ENCODE data around the gene GSG1L2.

Gene GSG1L2

DNA sequence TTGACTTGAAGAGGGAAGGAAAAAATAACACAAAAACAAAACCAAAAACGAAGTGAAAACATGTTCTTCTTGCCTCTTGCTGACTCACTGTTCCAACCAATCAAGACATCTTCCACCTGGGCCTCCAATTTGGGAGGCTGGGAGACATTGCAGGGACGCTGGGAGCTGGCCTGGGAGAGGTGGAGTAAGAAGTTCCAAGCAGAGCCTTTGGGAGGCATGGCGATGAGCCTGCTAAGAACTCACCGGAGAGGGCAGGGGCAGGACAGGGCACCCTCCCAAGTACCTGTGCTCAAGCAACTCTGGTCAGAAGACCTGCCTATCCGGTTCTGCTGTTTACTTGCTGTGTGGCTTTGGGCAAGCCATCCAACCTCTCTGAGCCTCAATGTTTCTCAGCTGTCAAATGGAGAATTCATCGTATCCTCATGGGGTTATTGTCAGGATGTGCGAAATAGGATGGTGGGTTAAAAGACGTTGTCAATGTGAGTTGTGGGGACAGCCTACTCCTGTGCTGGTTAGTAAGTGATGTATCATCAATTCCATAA lies 3.0 kb upstream of the GSG1L2 start:
- DNase-seq (ENCODE audit: low read depth): no peak

DNA sequence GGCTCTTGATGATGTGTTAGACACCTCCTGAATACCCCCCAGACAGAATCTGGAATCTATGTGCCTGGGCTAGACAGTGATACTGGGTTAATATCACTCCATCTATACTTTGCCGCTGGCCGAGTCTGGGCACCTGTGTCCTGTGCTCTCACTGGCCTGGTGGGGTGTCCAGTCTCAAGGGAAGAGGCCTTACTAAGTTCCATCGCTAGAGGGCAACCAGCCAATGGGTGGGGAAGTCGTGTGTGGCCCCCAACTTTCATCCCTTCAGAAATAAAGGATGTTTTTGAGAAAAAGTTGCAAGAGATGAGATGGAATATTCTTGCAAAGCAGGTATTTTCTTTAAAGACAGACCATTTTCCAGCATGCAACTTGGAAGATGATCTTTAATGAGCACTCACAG lies 2.2 kb upstream of the GSG1L2 start:
- no peak for DNase-seq (ENCODE audit: low read depth)

DNA sequence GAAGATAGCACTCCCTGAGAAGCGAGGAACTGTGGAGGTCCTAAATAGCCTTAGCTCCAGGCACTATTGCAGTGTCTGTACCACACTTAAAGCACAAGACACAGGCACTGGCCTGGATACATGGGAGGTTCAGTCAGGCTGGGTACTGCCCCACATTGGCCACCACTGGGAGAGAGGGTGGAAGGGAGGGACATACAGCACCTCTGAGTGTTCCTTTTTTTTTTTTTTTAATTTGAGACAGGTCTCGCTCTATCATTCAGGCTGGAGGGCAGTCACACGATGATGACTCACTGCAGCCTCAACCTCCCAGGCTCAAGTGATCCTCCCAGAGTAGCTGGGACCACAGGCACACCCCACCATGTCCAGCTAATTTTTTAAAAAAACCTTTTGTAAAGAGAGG lies 1.4 kb downstream of the GSG1L2 start:
- DNase-seq (ENCODE audit: low read depth): no peak

DNA sequence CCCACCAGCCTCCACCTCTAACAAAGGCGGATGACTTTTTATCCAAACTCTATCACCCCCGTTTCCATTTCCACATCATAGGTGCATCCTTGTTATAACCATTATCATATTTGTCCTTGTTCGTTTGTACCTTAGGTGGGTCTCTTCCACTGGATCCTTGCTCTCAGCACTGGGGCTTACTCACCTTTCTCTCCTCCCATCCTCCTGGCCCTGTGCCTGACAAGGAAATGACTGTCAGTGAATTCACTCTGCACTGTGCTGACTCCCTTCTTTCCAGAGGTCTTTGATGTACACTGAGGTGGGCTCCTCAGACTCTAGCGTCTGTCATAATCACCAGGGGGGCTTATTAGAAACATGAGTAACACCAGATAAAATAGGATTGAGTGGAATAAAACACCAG lies 3.1 kb downstream of the GSG1L2 start:
- DNase-seq (ENCODE audit: low read depth): no peak

DNA sequence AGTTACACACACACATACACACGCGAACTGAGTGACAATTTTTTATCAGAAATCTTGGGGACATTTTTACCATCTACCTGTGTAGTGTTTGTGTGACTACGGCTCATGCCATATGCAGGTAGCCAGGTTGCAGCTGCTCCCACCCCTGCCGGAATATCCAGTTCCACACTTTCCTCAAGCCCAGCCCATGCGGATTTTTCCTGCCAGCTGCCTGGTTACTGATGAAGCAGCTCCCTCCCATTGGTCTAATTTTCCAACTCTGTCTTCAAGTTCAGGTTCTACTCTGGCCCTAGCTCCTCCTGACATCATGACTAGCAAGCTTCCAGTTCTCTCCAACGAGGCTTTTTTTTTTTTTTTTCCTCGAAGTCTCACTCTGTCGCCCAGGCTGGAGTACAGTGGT lies 4.8 kb downstream of the GSG1L2 start:
- DNase-seq (ENCODE audit: low read depth): no peak

DNA sequence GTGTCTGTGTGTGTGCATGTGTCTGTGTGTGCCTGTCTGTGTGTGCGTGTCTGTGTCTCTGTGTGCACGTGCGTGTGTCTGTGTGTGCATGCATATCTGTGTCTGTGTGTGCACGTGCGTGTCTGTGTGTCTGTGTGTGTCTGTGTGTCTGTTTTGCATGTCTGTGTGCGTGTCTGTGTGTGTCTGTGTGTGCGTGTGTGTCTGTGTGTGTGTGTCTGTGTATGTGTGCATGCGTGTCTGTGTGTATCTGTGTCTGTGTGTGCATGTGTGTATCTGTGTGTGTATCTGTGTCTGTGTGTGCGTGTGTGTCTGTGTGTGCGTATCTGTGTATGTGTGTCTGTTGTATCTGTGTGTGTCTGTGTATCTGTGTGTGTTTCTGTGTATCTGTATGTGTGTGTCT lies 5.4 kb downstream of the GSG1L2 start:
- DNase-seq (ENCODE audit: low read depth): no peak

DNA sequence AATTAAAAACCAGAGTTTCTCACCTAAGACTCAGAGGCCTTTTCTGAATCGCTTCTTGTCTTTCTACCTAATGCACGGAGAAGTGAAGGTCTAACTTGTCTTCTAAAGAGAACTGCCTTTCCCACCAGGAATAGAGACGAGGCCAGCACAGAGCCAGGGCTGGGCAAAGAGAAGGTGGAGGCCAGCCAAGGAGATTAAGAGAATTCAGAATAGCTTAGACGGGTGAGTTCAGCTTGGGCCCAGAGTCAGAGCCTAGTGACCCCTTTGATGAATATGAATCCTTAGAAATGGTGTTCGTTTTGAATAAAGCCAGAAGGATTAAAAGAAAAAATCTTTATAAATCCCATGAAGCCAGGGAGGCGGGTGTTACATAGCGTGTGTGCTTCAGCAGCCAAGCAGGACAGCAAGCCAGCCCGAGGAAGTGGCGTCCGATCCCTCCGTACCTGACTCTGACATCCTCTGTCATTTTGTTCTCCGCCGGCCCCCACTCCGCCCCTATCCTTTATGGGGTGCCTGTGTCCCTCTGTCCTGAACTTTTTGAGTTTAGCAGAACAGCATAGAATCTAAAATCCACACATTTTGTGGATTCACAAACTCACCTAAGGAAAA lies 7.4 kb downstream of the GSG1L2 start:
- DNase-seq (ENCODE audit: low read depth): no peak

DNA sequence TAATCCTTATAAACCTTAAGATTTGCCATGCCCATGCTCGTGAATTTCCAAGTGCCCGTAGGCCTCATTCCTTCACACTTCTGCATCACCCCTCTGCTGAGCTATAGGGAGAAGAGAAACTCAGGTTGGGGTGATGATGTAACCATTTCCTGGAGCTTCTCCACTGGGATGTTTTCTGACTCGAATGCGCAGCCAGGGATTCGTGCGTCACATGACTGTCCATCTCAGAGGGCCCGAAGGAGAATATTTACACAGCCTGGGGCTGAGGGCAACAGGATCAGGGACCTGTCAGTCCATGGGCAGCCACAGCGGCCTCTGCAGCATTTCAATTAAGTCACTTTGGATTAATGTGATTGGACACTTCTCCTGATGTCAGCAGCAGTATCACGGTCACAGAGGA lies 8.7 kb downstream of the GSG1L2 start:
- DNase-seq (ENCODE audit: low read depth): no peak

DNA sequence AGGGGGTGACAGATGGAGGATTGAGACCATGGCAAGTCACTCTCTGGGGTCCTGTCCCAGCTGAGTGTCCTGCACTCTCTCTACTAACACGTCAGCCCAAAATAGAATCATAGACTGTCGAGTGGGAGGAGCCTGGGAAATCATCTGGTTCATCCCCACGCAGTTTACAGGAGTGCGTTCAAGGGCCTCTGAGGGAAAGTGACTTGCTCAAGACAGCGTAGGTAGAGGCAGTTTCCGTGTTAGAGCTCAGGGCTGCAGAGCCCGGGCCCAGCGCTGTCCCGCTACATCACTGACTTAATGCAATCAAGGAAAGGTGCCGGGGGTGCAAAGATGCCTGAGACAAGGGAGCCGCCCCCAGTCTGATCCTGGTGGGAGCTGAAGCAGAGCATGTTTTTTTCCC lies 10.3 kb downstream of the GSG1L2 start:
- no peak for DNase-seq (ENCODE audit: low read depth)

DNA sequence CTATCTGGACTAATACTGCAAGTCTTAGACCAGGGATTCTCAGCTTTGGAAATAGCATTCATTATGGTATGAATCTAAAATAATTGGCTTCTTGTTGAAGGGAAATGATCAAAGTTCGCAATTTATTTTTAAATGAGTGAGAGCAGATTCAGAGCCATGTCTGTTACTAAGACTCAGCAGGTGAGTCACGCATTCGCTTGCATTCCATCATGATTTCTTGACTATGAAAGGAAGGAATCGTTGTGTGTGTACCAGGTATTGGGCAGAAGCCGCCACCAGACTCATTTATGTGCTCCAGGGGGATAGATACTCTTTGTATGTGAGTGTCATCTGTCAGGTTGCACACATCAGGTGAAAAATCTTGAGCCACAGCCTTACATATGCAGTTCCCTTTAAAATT lies 10.8 kb downstream of the GSG1L2 start:
- no peak for DNase-seq (ENCODE audit: low read depth)

DNA sequence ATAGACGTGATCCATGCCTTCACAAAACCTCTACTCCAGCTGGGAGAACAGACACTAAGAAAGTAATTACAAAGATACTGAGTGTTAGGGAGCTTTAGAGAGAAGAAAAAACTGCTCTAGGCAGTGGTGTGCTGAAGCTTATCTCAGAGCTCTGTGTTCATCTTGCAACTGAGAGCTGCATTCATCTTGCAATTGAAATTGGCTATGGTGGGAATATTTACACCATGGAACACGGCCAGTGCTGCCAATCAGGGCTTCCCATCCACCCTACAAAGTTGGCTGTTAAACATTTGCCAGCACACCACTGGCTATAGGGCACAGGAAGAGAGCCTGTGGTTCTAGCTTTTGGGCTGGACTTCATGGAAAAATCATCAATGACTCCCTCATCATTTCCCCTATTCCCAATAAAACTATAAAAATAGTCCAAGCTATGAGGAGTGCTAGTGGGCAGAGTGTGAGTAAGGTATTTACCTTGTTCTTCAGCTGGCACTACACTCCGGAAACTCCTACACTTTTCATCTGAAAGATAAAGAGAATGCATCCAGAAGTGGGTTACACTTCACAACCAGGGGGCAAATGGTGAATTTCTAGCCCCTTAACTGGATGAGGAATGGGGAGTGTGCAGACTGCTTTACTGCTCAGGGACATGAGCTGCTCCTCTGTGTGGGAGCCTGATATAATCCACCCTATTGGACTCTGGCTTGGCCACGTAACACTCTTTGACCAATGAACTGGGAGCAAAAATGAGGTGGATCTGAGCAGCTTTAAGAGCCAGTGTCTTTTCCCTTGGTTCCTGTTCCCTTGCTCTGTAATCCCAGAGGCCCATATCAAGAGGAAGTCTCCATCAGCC lies 11.6 kb downstream of the GSG1L2 start:
- DNase-seq (ENCODE audit: low read depth): no peak

DNA sequence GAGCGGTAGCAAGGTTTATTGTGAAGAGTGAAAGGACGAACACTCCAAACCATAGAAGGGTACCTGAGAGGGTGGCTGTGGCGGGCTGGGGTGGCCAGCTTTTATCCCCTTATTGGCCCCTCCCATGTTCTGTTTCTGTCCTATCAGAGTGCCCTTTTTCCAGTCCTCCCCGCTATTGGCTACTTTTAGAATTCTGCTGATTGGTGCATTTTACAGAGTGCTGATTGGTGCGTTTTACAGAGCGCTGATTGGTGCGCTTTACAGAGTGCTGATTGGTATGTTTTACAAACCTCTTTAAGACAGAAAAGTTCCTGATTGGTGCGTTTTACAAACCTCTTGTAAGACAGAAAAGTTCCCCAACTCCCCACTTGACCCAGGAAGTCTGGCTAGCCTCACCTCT lies 12.5 kb downstream of the GSG1L2 start:
- no peak for DNase-seq (ENCODE audit: low read depth)

DNA sequence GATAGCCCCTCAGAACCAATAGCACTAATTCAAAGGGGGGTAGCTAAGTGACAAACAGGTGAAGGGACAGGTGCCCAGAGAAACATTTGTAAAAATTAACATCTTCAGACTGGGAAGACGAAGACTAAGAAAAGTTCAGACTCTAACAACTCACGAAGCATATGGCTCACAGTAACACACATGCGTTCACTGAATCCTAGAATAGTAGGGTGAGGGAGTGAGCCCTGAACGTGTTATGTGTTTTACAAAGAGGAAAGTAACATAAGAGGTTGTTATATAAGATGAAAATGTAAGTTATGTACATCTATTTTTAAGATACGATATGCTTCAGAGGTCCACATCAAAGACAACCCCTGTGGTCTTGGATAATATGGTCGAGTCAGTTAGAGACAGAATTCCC lies 15.2 kb downstream of the GSG1L2 start:
- no peak for DNase-seq (ENCODE audit: low read depth)

DNA sequence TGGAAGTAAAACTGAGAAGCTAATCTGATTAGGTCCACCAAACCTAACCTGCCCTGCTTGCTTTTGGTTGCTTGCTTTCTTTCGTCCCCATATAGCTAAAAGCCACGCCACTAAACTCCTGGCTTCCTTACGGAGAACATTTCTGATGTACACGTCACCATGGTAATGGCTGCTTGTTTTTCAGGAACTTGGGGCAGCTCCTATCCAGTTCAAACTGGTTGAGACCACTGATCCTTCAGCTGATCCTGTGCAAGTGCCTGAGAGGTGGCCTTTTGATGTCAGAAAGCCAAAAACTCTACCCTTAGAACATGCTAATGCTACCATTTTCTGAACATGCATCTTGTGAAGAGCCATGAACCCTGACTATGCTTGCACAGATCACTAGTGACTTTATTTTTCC lies 16.1 kb downstream of the GSG1L2 start:
- no peak for DNase-seq (ENCODE audit: low read depth)

DNA sequence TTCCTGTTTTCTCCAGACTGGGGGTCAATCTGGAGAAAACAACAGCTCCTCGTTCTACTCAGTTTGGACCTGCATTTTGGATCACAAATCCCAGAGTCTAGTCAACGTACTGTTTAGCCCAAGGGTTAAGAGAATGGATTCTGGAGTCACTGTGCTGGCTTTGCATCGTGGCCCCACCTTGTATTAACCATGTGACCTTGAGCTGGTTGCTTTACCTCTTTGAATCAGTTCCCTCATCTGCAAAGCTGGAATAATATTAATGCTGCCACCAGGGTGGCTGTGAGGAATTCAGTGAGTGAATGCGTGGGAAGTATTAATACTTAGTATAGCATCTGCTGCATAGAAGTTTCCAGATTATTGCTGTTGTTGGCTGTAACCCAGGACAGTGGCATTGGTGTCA lies 19.2 kb downstream of the GSG1L2 start:
- DNase-seq (ENCODE audit: low read depth): no peak

DNA sequence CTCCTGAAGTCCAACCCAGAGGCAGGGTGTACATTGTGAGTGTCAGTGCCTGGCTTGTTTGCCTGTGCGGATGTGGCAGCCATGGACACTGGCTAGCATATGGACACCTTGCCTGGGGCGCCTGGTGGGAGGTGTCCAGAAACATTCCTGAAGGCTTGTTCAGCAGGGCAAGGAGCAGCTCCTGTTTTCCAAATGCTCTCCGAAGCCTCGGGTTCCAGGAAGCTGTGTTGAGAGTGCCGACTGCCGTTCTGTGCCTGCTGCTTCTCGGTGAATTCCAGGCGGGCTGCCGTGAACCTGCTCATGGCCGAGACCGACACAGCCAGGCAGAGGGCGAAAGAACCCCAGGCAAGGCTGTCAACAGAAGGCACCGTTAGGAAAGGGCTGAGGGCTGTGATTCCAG lies 19.6 kb downstream of the GSG1L2 start:
- no peak for DNase-seq (ENCODE audit: low read depth)

DNA sequence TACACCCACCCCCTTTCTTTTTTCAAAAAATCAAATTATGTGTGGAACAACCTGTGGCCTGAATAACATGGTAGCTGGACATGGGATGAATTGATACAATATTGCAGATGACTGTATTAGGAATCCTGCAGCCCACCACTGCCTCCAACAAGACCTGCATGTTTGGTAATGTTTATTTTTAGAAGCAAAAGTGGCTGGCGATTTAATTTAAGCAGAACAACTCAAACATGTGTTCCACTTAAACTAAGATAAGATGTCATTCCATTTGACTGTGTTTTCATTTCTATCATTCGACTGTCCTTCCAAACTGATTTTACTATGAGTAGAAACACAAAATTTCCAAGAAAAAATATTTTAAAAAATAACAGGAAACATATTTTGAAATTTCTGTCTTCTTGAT lies 20.4 kb downstream of the GSG1L2 start:
- DNase-seq (ENCODE audit: low read depth): no peak

DNA sequence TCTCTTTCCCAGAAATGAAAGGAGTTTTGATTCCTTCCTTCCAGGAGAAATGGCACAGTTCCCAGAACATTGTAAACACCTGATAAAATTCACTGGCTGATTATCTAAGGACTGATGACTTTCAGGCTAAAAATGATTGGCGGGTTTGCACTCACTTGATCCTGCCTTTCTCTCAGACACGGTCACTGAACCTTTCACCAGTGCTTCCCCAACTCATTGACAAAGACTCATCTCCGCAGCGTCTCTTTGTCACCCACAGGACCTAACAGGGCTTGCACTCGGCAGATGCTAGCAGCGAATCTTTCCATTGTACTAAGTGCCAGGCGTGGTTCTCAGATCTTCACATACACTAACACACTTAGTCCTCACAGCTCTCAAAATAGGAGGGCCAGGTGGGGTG lies 23.2 kb downstream of the GSG1L2 start:
- no peak for DNase-seq (ENCODE audit: low read depth)

DNA sequence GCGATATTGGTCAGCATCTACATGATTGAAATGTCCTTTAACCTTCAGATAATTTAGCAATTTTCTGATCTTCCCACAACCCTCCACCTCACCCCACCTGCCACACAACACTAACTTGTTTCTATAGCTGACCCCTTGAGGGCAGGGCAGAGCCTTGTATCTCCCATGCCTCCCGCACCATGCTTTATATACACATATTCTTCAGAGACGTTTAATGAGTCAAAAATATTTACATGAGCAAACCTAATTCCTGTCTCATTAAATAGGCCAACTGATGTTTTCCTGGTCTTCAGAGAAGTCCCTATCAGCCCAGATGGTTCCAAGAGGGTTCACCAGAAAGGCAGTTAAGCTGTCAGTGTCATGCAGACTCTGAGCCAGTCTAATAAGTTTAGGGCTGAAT lies 23.9 kb downstream of the GSG1L2 start:
- DNase-seq (ENCODE audit: low read depth): no peak

DNA sequence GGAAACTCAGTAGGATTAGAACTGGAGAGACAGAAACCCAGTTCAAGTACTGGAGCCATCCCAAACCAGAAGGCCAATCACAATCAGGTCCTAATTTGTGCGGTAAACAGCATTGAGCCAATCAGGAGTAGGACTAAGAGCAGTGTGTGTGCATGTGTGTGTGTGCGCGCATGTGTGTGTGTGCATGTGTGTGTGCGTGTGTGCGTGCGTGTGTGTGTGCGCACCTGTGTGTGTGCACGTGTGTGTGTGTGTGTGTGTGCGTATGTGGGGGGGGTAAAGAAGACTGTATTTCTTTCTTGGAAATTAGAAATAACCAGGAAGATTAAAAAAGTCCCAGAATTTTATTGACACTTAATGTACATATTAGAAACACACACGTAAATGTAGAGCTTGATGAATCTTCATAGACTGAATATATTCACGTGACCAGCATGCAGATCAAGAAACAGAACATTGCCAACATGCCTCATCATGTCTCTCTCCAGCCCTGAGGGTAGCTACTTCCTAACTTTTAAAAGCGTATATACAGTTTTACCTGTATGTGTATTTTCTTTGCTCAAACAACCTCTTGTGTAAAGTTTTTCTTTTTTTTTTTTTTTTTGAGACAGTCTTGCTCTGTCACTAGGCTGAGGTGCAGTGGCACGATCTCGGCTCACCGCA lies 29.6 kb downstream of the GSG1L2 start:
- no peak for DNase-seq (ENCODE audit: low read depth)

DNA sequence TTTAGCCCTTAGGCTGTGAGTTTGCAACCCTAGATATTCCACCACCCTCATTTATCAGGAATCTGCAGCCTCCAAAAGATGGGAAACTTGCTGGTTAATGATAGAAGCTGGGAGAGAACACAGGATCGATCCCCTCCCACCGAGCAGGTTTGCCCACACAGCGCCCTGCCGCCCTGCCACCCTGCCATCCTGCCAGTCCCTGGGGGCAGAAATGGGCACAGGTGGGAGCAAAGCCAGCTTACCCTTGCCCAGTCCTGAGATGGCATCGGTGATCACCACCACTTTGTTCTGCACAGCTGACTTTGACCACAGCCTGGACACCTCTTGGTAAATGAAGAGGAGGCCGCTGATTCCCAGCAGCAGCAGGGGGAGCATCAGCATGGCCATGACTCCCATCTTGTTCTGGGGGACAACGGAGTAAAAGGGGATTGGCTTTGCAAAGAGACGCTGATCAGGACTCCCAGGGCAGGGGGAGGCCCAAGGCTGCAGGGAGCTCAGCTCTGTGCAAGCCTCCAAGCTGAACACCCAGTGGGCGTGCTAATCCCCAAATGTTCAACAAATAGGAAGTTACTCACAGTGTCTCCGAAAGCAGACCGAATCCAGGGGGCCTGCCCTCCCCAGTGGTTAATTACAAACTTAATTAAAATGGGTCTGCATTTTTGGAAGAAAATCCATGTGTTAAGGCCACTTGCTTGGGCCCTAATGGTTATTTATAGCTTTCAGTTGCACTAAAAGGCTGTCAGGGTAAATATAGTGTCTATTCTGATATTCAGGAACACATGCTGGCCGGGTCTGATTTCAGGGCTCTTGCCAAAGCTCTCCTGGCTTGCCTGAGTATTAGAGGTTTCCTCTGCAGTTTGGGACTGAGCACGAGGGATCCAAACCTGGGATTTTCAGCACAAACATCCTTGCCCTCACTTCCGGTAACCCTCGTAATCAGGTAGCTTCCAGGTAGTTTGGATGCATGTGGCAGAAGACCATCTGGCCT lies 30.7 kb downstream of the GSG1L2 start, which contains the start of gene DHRS7C:
Gene DHRS7C, minus strand, starts transcription at position 704 of the 988 bp plus-strand sequence. Its CDS starts 308 bp downstream, at position 396.
- no peak for DNase-seq (ENCODE audit: low read depth)

DNA sequence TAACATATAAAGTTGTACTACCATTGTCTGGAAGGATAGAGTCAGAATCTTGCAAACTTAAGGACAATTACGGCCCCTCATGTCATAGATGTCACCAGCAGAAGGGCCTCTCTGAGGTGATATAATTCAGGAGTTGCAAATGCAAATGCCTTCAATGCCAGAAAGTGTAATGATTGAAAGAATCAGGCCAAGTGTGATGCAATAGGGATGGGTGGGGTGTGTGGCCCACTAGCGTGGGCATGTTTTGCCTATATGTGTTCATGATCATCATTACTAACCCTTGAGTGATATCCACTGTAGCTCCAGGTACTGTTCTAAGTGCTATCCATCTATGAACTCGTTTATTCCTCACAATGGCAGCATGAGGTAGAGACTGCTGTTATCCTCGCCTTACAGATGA lies 31.6 kb downstream of the GSG1L2 start:
- no peak for DNase-seq (ENCODE audit: low read depth)
